K562 (cell line): ENCODE results near the gene OMP. TPM values are rescaled to one million over a fixed set of nuclear protein-coding genes. Genes with fewer than 3 reads are reported as not detected.

ENCODE experiments used
- ATAC-seq: fragments of 200-7000 bp; cut with Tn5 transposase; 3 replicates; pipeline ENCODE4 v1.9.1; 2020; ENCODE audit warnings: moderate library complexity
- BruUV-seq: library from RNA; stranded (reverse); fragments of 400-500 nt; replicated peaks from 2 replicates; lab custom pipeline; 2021; lab: Mats Ljungman, UMichigan
- CTCF ChIA-PET: fragments of 300-600 bp; formaldehyde crosslinking; extraction: SDS; loops from one replicate; lab custom pipeline; 2021; ENCODE audit warnings: low intra/inter-chr PET ratio; lab: Yijun Ruan, JAX
- POLR2A ChIA-PET: fragments of 300-600, 350-650 bp; sonication (Branson Sonifier 250); formaldehyde crosslinking; extraction: SDS; loops from one replicate; lab custom pipeline; 2021; ENCODE audit warnings: antibody characterized with exemption, inconsistent platforms; lab: Yijun Ruan, JAX
- DNase-seq, 4 experiments: peaks; one replicate each; pipeline versions ENCODE4 v3.0.0 to v3.0.0-alpha.2; 2011 to 2018; ENCODE audit warnings: low spot score in 3 of 4, mixed read lengths in 3 of 4; ENCODE audit errors: extremely low read depth in 1 of 4
- FAIRE-seq: peaks from 2 replicates; lab custom pipeline; 2011; peaks lifted over from hg19 to GRCh38; lab: Jason Lieb, UNC
- H2AFZ ChIP-seq: 2 replicates; pipeline ENCODE4 v1.6.0; 2011; ENCODE audit warnings: low read depth, low read length, control low read depth, inconsistent platforms
- H3K27ac ChIP-seq: fragments of 200-600 bp; 3 replicates; pipeline ENCODE4 v1.8.0; 2011; ENCODE audit warnings: low read depth, mild to moderate bottlenecking, control low read depth, inconsistent platforms, low read length, moderate library complexity, mixed read lengths; ENCODE audit errors: extremely low read depth
- H3K27me3 ChIP-seq, 2 experiments: fragments of 300-600 bp in 1 of 2; 2 replicates in 1 of 2; 3 replicates in 1 of 2; pipeline versions ENCODE4 v1.6.0 to v1.8.0; 2011; ENCODE audit warnings: inconsistent platforms in 2 of 2, low read length in 2 of 2, mild to moderate bottlenecking in 1 of 2, mixed read lengths in 1 of 2, moderate library complexity in 1 of 2; ENCODE audit not compliant: control insufficient read depth in 2 of 2, insufficient read depth in 2 of 2
- H3K36me3 ChIP-seq: fragments of 300-600 bp; 3 replicates; pipeline ENCODE4 v1.8.0; 2011; ENCODE audit warnings: mild to moderate bottlenecking, low read length, inconsistent platforms; ENCODE audit not compliant: control insufficient read depth, insufficient read depth
- H3K4me1 ChIP-seq, 2 experiments: fragments of 200-600 bp in 1 of 2; replicated peaks in 1 of 2; 2 replicates in 1 of 2; 3 replicates in 1 of 2; pipeline versions ENCODE4 v1.5.1 to v1.8.0; 2011; ENCODE audit warnings: inconsistent platforms in 2 of 2, low read length in 2 of 2, mild to moderate bottlenecking in 1 of 2, mixed read lengths in 1 of 2, moderate library complexity in 1 of 2; ENCODE audit not compliant: control insufficient read depth in 2 of 2, insufficient read depth in 2 of 2
- H3K4me2 ChIP-seq: 2 replicates; pipeline ENCODE4 v1.6.1; 2011; ENCODE audit warnings: low read length, control low read depth, inconsistent platforms, mixed read lengths; ENCODE audit not compliant: insufficient read depth
- H3K4me3 ChIP-seq: fragments of 200-600 bp; sonication (generic), shearing (Covaris generic); 2 replicates; pipeline ENCODE4 v1.5.1; 2016; ENCODE audit warnings: control low read depth, inconsistent platforms
- H3K79me2 ChIP-seq: fragments of 200-600 bp; 3 replicates; pipeline ENCODE4 v1.8.0; 2011; ENCODE audit warnings: low read length, inconsistent platforms; ENCODE audit not compliant: control insufficient read depth, insufficient read depth
- H3K9ac ChIP-seq, 2 experiments: 2 replicates each; pipeline versions ENCODE4 v1.6.0 to v1.6.1; 2011; ENCODE audit warnings: low read depth in 2 of 2, low read length in 2 of 2, control low read depth in 1 of 2, inconsistent platforms in 1 of 2, mild to moderate bottlenecking in 1 of 2, mixed read lengths in 1 of 2; ENCODE audit not compliant: insufficient read depth in 1 of 2
- H3K9me1 ChIP-seq: one replicate; pipeline ENCODE4 v1.6.0; 2011; ENCODE audit warnings: inconsistent platforms, mild to moderate bottlenecking, low read length, moderate library complexity; ENCODE audit not compliant: control insufficient read depth, insufficient read depth
- H3K9me3 ChIP-seq: replicated peaks from 2 replicates; pipeline ENCODE4 v1.5.1; 2011; ENCODE audit warnings: low read depth, low read length, inconsistent platforms; ENCODE audit not compliant: control insufficient read depth, insufficient read depth
- H4K20me1 ChIP-seq: replicated peaks from 2 replicates; pipeline ENCODE4 v1.6.1; 2011; ENCODE audit warnings: low read length, inconsistent platforms, mixed read lengths; ENCODE audit not compliant: control insufficient read depth, insufficient read depth
- HDAC3 ChIP-seq: fragments of 450-650 bp; IDR thresholded peaks from 2 replicates; pipeline ENCODE4 v1.6.1; 2018; ENCODE audit warnings: borderline replicate concordance, mild to moderate bottlenecking, moderate library complexity; ENCODE audit not compliant: partially characterized antibody
- ILF3 ChIP-seq: fragments of 450-650 bp; IDR thresholded peaks from 2 replicates; pipeline ENCODE4 v1.6.1; 2018; ENCODE audit warnings: antibody characterized with exemption, mild to moderate bottlenecking, moderate library complexity, borderline replicate concordance
- KAT7 ChIP-seq: sonication (generic); formaldehyde crosslinking; IDR thresholded peaks from 2 replicates; pipeline ENCODE4 v1.8.0; 2022; ENCODE audit warnings: missing genetic modification reagents, mild to moderate bottlenecking, borderline replicate concordance
- KLF16 ChIP-seq: IDR thresholded peaks from 2 replicates; pipeline ENCODE4 v1.6.1; 2016; ENCODE audit warnings: antibody characterized with exemption
- NR1H2 ChIP-seq: sonication (generic); formaldehyde crosslinking; IDR thresholded peaks from 2 replicates; pipeline ENCODE4 v1.4.0; 2020; ENCODE audit warnings: mild to moderate bottlenecking, missing genetic modification reagents
- TCFL5 ChIP-seq: fragments of 250-450 bp; sonication (Bioruptor Pico); conservative IDR thresholded peaks from 2 replicates; pipeline ENCODE4 v1.6.1; 2021; ENCODE audit warnings: mild to moderate bottlenecking, moderate library complexity, matching md5 sums
- ZNF121 ChIP-seq: sonication (generic); formaldehyde crosslinking; conservative IDR thresholded peaks from 2 replicates; pipeline ENCODE4 v1.8.0; 2022; ENCODE audit warnings: missing genetic modification reagents
- ZNF140 ChIP-seq: fragments of 250-450 bp; sonication (Bioruptor Pico); IDR thresholded peaks from 2 replicates; pipeline ENCODE4 v1.8.0; 2021; ENCODE audit warnings: moderate library complexity, mild to moderate bottlenecking, inconsistent platforms
- ZNF184 ChIP-seq: sonication (generic); formaldehyde crosslinking; IDR thresholded peaks from 2 replicates; pipeline ENCODE4 v1.5.0; 2020; ENCODE audit warnings: missing genetic modification reagents
- ZNF3 ChIP-seq: fragments of 250-450 bp; sonication (Bioruptor Pico); IDR thresholded peaks from 2 replicates; pipeline ENCODE4 v1.5.0; 2021; ENCODE audit warnings: mild to moderate bottlenecking, moderate library complexity
- ZNF79 ChIP-seq: fragments of 250-450 bp; sonication (Bioruptor Pico); IDR thresholded peaks from 2 replicates; pipeline ENCODE4 v1.4.0; 2020; ENCODE audit warnings: low read depth, mild to moderate bottlenecking, moderate library complexity
- WGBS: fragments of 100-300 bp; shearing (Covaris generic); methylation state at CpG from one replicate; pipeline ENCODE4 v1.1.6; 2016; ENCODE audit warnings: low coverage, mixed read lengths; ENCODE audit not compliant: insufficient coverage; ENCODE audit errors: missing lambda C conversion rate; 5-methylcytosine and 5-hydroxymethylcytosine counted together
- in situ Hi-C: fragments of 300-500 bp; cut with MboI; formaldehyde crosslinking; loops from 4 replicates; pipeline ENCODE4 v1.15.0; 2018; ENCODE audit warnings: inconsistent platforms, mixed read lengths
- intact Hi-C: fragments of 100-400 bp; cut with micrococcal nuclease; formaldehyde crosslinking; loops from 2 replicates; pipeline ENCODE4 v1.14.2; 2022
- polyA plus RNA-seq, 8 experiments: library from polyadenylated mRNA; depleted of rRNA in 4 of 8; stranded (reverse) in 5 of 8; unstranded in 3 of 8; fragments of >200 nt; fragmentation: Nextera tagmentation in 2 of 8; fragmentation: Illumina TruSeq in 1 of 8; extraction: Ambion mirVana in 2 of 8; extraction: Trizol in 1 of 8; gene quantifications; 2 replicates each; pipeline versions ENCODE4 v1.2.1 to v1.2.3, GENCODE V29; 2011 to 2014; ENCODE audit warnings: inconsistent platforms in 1 of 8, missing spikeins in 1 of 8
- total RNA-seq, 7 experiments: library from RNA; depleted of rRNA in 6 of 7; stranded (reverse); fragments of >200 nt in 6 of 7; fragmentation: Illumina TruSeq in 2 of 7; extraction: Trizol in 2 of 7; gene quantifications; 2 replicates each; pipeline versions ENCODE4 v1.2.1 to v1.2.3, GENCODE V29; 2011 to 2021; ENCODE audit warnings: low replicate concordance in 1 of 7
- TF ChIP-seq, protein P1 (sequence below): fragments of 450-650 bp; IDR thresholded peaks from 2 replicates; pipeline ENCODE4 v1.6.1; 2016; ENCODE audit warnings: missing biosample characterization, missing genetic modification characterization
- TF ChIP-seq, protein P2 (sequence below): fragments of 450-650 bp; IDR thresholded peaks from 2 replicates; pipeline ENCODE4 v1.6.1; 2016; ENCODE audit warnings: mild to moderate bottlenecking
- TF ChIP-seq, protein P3 (sequence below): fragments of 250-450 bp; sonication (Bioruptor Pico); IDR thresholded peaks from 2 replicates; pipeline ENCODE4 v1.4.0; 2020
- TF ChIP-seq, protein P4 (sequence below): IDR thresholded peaks from 2 replicates; pipeline ENCODE4 v1.6.1; 2011; ENCODE audit warnings: borderline replicate concordance, low read depth, mild to moderate bottlenecking, moderate library complexity, low read length; ENCODE audit not compliant: insufficient read depth, poor library complexity, severe bottlenecking
- TF ChIP-seq, protein P5 (sequence below): fragments of 450-650 bp; formaldehyde crosslinking; IDR thresholded peaks from 2 replicates; pipeline ENCODE4 v1.4.0; 2022; ENCODE audit warnings: mild to moderate bottlenecking, moderate library complexity

OMP gene
- total and polyA plus RNA-seq, 9 of the 15 experiments (the other 6 are each of a cell fraction or from before 2014, with no cell fraction given) = not detected

DNA sequence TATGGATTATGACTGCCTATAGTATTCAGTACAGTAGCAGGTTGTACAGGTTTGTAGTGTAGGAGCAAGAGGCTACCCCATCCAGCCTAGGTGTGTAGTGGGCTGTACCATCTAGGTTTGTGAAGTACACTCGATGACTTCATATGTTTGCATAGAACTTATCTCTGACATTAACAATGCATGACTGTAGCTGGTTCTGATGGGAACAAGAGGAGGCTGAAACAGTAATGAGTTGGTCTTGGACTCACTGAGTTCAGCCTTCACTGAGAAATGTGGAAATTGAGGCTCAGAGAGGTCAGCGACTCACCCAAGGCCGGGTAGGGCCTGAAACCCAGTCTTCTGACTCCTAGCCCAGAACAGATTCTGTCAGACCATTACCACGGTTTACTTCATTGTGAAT, 38.4 kb downstream of the OMP start:
- BruUV-seq = no TSS peak
- Histone ChIP-seq H3K4me1 (peaks cover 0 to 7% of the 10 kb centered on the region in 2 experiments; a peak in 2 of 5 replicates), H3K9me1 (no peaks in the 10 kb centered on the region), H3K4me3 (no peak overlapping the region), H4K20me1 (0 out of 2 replicates have a peak, but pooled peaks cover 4% of the 10 kb centered on the region), H2AFZ (no peak overlapping the region), H3K36me3 (no peaks in the 10 kb centered on the region), H3K79me2 (no peaks in the 10 kb centered on the region), H3K9me3 (no peaks in the 10 kb centered on the region), H3K4me2 (no peak overlapping the region), H3K9ac (no peak overlapping the region), H3K27ac (no peak overlapping the region), H3K27me3 (peaks cover 16 to 56% of the 10 kb centered on the region in 2 experiments; a peak in 3 of 5 replicates)
- intact Hi-C loops (no loop called here), in situ Hi-C loops (no loop called here)
- ChIA-PET POLR2A (interaction anchor here (0.6 to 1.5 kb wide), 4 partner anchors 9 to 34 kb away, joined by 3 to 5 read pairs (median 3); no protein-coding TSS in a partner anchor), CTCF (no interaction called here)
- ATAC-seq (no peak), DNase-seq (no peak), FAIRE-seq (no peak)
- WGBS = 5% methylated on average over 4 of the region's 4 CpGs
- no peak for TF ChIP-seq ZNF184 (CRISPR knock-in tag)
- TF ChIP-seq, protein P1, sequence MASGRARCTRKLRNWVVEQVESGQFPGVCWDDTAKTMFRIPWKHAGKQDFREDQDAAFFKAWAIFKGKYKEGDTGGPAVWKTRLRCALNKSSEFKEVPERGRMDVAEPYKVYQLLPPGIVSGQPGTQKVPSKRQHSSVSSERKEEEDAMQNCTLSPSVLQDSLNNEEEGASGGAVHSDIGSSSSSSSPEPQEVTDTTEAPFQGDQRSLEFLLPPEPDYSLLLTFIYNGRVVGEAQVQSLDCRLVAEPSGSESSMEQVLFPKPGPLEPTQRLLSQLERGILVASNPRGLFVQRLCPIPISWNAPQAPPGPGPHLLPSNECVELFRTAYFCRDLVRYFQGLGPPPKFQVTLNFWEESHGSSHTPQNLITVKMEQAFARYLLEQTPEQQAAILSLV (tag) = no peak
- TF ChIP-seq, protein P2, sequence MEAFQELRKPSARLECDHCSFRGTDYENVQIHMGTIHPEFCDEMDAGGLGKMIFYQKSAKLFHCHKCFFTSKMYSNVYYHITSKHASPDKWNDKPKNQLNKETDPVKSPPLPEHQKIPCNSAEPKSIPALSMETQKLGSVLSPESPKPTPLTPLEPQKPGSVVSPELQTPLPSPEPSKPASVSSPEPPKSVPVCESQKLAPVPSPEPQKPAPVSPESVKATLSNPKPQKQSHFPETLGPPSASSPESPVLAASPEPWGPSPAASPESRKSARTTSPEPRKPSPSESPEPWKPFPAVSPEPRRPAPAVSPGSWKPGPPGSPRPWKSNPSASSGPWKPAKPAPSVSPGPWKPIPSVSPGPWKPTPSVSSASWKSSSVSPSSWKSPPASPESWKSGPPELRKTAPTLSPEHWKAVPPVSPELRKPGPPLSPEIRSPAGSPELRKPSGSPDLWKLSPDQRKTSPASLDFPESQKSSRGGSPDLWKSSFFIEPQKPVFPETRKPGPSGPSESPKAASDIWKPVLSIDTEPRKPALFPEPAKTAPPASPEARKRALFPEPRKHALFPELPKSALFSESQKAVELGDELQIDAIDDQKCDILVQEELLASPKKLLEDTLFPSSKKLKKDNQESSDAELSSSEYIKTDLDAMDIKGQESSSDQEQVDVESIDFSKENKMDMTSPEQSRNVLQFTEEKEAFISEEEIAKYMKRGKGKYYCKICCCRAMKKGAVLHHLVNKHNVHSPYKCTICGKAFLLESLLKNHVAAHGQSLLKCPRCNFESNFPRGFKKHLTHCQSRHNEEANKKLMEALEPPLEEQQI = no peak
- TF ChIP-seq KLF16 = no peak
- TF ChIP-seq ZNF121 (CRISPR knock-in tag) = no peak
- no peak for TF ChIP-seq NR1H2 (CRISPR knock-in tag)
- TF ChIP-seq, protein P3, sequence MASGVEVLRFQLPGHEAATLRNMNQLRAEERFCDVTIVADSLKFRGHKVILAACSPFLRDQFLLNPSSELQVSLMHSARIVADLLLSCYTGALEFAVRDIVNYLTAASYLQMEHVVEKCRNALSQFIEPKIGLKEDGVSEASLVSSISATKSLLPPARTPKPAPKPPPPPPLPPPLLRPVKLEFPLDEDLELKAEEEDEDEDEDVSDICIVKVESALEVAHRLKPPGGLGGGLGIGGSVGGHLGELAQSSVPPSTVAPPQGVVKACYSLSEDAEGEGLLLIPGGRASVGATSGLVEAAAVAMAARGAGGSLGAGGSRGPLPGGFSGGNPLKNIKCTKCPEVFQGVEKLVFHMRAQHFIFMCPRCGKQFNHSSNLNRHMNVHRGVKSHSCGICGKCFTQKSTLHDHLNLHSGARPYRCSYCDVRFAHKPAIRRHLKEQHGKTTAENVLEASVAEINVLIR (CRISPR knock-in tag) = no peak
- no peak for TF ChIP-seq ZNF3 (CRISPR knock-in tag)
- no peak for TF ChIP-seq ZNF140 (CRISPR knock-in tag)
- TF ChIP-seq ILF3 = no peak
- TF ChIP-seq HDAC3 = no peak
- TF ChIP-seq, protein P4, sequence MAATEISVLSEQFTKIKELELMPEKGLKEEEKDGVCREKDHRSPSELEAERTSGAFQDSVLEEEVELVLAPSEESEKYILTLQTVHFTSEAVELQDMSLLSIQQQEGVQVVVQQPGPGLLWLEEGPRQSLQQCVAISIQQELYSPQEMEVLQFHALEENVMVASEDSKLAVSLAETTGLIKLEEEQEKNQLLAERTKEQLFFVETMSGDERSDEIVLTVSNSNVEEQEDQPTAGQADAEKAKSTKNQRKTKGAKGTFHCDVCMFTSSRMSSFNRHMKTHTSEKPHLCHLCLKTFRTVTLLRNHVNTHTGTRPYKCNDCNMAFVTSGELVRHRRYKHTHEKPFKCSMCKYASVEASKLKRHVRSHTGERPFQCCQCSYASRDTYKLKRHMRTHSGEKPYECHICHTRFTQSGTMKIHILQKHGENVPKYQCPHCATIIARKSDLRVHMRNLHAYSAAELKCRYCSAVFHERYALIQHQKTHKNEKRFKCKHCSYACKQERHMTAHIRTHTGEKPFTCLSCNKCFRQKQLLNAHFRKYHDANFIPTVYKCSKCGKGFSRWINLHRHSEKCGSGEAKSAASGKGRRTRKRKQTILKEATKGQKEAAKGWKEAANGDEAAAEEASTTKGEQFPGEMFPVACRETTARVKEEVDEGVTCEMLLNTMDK = no peak
- no peak for TF ChIP-seq ZNF79 (CRISPR knock-in tag)
- no peak for TF ChIP-seq KAT7 (CRISPR knock-in tag)
- TF ChIP-seq TCFL5 (CRISPR knock-in tag) = no peak
- TF ChIP-seq, protein P5, sequence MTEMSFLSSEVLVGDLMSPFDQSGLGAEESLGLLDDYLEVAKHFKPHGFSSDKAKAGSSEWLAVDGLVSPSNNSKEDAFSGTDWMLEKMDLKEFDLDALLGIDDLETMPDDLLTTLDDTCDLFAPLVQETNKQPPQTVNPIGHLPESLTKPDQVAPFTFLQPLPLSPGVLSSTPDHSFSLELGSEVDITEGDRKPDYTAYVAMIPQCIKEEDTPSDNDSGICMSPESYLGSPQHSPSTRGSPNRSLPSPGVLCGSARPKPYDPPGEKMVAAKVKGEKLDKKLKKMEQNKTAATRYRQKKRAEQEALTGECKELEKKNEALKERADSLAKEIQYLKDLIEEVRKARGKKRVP = no peak
